ENCODE measurements around the gene KIRREL3.

Gene KIRREL3

GRCh38 chr11:126464796-126465195 is 535.8 kb downstream of the KIRREL3 start:
- DNase-seq (ENCODE audit: low read depth), result no peak

- DNase-seq (ENCODE audit: low read depth), result no peak
Observed at GRCh38 chr11:126462422-126462821, 538.1 kb downstream of the KIRREL3 start.

GRCh38 chr11:126461996-126462395 is 538.6 kb downstream of the KIRREL3 start:
- no peak for DNase-seq (ENCODE audit: low read depth)

GRCh38 chr11:126461096-126461440 is 539.5 kb downstream of the KIRREL3 start:
- DNase-seq (ENCODE audit: low read depth), result no peak

GRCh38 chr11:126460417-126461095 is 540.0 kb downstream of the KIRREL3 start:
- DNase-seq (ENCODE audit: low read depth), result no peak

GRCh38 chr11:126459691-126460281 is 540.8 kb downstream of the KIRREL3 start:
- no peak for DNase-seq (ENCODE audit: low read depth)

GRCh38 chr11:126457817-126458216 is 542.8 kb downstream of the KIRREL3 start:
- no peak for DNase-seq (ENCODE audit: low read depth)

GRCh38 chr11:126456783-126457542 is 543.6 kb downstream of the KIRREL3 start:
- no peak for DNase-seq (ENCODE audit: low read depth)

GRCh38 chr11:126456089-126456488 is 544.5 kb downstream of the KIRREL3 start:
- no peak for DNase-seq (ENCODE audit: low read depth)

GRCh38 chr11:126452241-126453101 is 548.1 kb downstream of the KIRREL3 start:
- DNase-seq (ENCODE audit: low read depth), result no peak

- no peak for DNase-seq (ENCODE audit: low read depth)
Observed at GRCh38 chr11:126451211-126451802, 549.3 kb downstream of the KIRREL3 start.

- no peak for DNase-seq (ENCODE audit: low read depth)
Observed at GRCh38 chr11:126450806-126451205, 549.8 kb downstream of the KIRREL3 start.

- DNase-seq (ENCODE audit: low read depth), result no peak
Observed at GRCh38 chr11:126450198-126450597, 550.4 kb downstream of the KIRREL3 start.

- DNase-seq (ENCODE audit: low read depth), result no peak
Observed at GRCh38 chr11:126446581-126446980, 554.0 kb downstream of the KIRREL3 start.

GRCh38 chr11:126444072-126444471 is 556.5 kb downstream of the KIRREL3 start:
- no peak for DNase-seq (ENCODE audit: low read depth)

GRCh38 chr11:126443120-126443519 is 557.5 kb downstream of the KIRREL3 start:
- no peak for DNase-seq (ENCODE audit: low read depth)

- DNase-seq (ENCODE audit: low read depth), result no peak
Observed at GRCh38 chr11:126440792-126441514, 559.6 kb downstream of the KIRREL3 start.

GRCh38 chr11:126440276-126440675 is 560.3 kb downstream of the KIRREL3 start:
- no peak for DNase-seq (ENCODE audit: low read depth)

- DNase-seq (ENCODE audit: low read depth), result no peak
Observed at GRCh38 chr11:126438691-126439090, 561.9 kb downstream of the KIRREL3 start.

GRCh38 chr11:126438272-126438671 is 562.3 kb downstream of the KIRREL3 start:
- no peak for DNase-seq (ENCODE audit: low read depth)

- no peak for DNase-seq (ENCODE audit: low read depth)
Observed at GRCh38 chr11:126437731-126438130, 562.8 kb downstream of the KIRREL3 start.

All from HS-27A (cell line).